ENCODE data around the gene PAPLN.

PAPLN gene

DNA sequence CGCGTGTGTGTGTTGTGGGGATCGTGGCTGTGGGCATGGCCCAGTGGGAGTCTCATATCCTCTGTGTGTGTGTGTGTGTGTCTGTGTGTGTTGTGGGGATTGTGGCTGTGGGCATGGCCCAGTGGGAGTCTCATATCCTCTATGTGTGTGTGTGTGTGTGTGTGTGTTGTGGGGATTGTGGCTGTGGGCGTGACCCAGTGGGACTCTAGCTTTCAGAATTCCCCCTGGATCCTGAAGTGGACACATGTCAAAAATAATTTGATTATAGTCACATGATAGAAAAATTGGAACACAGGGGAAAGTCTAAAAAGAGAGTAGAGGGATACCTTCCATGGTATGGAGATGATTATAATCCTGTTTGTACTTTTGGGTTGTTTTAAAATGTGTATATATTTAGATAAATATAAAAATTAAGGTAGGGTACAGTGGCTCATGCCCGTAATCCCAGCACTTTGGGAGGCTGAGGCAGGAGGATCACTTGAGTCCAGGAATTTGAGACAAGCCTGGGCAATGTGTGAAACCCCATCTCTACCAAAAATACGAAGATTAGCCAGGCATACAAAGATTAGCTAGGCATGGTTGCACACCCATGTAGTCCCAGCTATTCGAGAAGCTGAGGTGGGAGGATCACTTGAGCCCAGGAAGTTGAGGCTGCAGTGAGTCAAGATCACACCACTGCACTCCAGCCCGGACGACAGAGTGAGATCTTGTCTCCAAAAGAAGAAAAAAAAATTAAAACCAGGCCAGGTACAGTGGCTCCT is 11.0 kb downstream of the PAPLN start:
- DNase-seq, result no peak

DNA sequence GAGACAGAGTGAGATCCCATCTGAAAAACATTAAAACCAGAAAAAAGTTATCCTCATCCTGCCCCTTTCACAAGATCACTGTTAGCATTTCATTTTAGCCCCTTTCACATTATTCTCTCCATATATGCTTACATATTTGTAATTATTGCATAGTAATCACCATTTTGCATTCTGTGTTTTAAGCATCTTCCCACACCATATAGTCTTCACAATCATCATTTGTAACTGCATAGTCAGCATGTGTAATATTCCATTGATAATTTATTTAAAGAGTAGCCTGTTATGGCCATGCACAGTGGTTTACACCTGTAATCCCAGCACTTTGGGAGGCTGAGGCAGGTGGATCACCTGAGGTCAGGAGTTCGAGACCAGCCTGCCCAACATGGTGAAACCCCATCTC is 11.8 kb downstream of the PAPLN start:
- DNase-seq, result no peak

DNA sequence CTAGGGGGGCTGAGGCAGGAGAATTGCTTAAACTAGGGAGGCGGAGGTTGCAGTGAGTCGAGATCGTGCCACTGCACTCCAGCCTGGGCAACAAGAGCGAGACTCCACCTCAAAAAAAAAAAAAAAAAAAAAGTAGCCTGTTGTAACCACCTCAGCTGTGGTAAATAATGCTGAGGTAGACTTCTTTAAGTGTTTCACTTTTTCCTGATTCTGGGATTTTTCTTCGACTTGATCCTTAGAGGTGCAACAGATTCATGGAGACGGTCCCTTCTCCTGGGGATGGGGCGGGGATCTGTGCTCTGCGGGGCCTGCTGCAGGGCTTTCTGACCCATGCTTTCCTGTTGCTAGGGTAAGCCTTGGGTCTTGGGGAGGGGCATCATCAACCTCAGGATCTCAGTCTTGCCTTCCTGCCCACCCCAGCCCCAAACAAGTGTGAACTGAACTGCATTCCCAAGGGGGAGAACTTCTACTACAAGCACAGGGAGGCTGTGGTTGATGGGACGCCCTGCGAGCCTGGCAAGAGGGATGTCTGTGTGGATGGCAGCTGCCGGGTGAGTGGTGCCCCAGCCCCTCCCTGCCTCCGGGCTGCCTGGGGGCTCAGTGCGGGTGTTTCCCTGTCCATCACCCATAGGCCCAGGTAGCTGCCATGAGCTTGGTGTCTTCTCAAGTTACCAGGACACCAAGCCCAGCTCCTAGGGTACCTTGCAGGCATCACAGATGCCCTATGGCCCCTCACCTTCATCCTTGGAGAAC is 12.4 kb downstream of the PAPLN start:
- no peak for DNase-seq

DNA sequence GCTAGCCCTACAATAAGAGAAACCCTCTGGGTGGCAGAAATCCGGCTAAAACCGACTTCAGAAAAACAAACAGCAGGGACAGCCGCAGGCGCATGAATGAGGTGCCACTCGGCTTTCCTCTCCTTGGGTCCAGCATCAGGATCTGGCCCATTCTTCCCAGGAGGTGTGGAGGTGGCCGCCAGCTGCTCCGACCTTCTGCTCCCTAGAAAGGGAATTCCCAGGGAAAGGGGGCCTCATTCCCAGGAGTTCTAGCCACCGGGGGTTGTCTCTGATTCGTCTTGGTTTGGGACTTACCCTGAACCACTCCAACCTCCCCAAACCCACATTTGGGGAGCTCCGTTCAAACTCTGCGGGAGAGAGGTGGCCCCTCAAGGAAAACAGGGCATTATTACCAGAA is 13.0 kb downstream of the PAPLN start:
- DNase-seq, result no peak

DNA sequence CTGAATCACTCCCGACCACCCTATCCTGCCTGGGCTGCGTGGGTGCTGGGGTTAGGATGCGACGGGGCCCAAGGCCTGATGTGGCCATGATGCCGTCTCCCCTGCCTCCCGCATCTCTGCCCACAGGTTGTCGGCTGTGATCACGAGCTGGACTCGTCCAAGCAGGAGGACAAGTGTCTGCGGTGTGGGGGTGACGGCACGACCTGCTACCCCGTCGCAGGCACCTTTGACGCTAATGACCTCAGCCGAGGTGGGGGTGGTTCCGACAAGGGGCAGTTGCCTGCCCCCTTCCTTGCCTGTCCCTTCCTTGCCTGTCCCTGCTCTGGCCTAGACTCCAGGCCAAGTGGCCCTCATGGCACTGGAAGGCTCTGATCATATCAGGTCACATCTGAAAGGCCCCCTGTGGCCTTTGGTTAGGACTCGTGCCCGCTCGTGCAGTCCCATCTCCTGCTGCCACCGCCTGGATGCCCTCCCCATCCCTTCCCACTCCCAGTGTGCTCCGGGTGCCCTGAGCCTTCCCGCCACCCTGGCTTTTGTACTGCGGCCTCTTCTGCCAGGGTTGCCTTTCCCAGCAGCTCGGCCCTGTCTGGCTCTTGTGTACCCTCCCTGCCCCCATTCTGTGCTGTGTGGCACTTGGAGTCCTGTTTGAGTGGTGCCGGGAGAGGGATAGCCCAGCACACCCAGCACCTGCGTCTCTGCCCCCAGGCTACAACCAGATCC is 13.6 kb downstream of the PAPLN start:
- DNase-seq, result no peak

DNA sequence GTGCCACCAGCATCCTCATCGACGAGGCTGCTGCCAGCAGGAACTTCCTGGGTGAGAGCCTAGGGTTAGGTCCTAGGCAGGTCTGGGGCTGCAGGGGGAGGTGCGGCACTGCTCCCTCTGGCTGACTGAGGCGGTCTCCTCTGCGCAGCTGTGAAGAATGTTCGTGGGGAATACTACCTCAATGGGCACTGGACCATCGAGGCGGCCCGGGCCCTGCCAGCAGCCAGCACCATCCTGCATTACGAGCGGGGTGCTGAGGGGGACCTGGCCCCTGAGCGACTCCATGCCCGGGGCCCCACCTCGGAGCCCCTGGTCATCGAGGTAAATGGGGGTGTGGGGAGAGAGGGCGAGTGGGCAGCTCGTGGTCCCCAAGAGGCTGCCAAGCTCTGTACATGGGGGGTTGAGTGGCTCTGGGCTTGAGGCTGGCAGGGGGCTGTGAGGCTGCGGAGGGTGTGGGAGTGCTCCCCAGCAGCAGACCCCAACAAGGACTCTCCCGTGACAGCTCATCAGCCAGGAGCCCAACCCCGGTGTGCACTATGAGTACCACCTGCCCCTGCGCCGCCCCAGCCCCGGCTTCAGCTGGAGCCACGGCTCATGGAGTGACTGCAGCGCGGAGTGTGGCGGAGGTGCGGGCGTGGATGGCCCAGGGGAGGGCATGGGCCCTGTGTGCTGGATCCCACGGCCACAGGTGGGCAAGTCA is 14.4 kb downstream of the PAPLN start:
- DNase-seq, result no peak

DNA sequence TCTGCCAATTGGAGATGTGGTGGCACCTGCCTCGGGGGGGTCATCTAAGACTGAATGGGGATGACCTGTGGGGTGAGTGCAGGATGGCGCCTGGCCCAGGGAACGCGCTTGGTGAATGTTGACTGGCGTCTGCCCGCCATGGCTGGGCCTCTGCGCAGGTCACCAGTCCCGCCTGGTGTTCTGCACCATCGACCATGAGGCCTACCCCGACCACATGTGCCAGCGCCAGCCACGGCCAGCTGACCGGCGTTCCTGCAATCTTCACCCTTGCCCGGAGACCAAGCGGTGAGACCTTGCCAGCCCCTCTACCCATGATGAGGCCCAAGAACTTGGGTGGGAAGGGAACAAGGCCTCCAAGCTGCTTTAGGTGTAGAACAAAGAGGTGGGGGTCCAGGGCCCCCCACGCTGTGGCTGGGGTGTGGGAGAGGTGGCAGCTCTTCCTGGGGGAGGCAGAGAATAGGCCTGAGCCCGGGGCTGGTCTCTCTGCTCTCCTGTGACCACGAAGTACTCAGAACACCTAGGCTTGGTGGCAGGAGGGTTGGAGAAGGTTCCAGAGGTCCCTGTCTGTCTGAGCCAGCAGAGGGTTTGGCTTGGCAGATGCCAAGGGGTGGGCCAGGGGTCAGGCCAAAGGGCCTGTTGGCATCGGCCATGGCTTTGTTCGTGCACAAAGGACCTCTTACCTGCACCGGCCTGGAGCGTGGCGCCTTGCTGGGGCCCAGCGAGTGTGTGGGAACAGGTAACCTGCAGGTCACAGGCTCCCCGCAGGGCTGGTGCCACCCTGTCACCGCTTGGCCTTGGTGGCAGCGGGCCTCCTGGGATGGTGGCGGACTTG is 15.4 kb downstream of the PAPLN start:
- no peak for DNase-seq

DNA sequence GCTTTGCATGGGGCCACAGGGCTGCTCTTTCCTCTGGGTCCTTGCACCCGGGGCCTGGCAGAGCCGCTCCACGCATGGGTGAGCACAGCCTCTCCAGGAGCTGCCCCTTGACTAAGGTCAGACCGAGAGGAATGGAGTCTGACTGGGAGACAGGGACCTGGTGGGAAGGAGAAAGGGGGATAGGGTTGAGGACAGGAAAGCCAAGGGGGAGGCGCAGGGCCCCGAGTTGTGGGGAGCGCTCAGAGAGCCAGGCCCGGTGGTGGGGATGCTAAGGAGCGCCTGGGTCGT is 16.0 kb downstream of the PAPLN start:
- DNase-seq, result no peak

DNA sequence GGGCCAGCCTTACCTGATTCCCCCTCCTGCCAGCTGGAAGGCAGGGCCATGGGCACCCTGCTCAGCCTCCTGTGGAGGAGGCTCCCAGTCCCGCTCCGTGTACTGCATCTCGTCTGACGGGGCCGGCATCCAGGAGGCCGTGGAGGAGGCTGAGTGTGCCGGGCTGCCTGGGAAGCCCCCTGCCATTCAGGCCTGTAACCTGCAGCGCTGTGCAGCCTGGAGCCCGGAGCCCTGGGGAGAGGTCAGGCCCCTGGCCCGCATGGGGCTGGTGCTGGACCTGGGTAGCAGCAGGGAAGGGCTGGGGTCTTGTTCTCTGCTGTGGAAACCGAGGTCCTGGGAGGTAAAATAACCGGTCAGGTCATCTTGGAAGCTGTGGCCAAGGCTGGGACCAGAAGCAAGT is 16.4 kb downstream of the PAPLN start:
- DNase-seq, result no peak

DNA sequence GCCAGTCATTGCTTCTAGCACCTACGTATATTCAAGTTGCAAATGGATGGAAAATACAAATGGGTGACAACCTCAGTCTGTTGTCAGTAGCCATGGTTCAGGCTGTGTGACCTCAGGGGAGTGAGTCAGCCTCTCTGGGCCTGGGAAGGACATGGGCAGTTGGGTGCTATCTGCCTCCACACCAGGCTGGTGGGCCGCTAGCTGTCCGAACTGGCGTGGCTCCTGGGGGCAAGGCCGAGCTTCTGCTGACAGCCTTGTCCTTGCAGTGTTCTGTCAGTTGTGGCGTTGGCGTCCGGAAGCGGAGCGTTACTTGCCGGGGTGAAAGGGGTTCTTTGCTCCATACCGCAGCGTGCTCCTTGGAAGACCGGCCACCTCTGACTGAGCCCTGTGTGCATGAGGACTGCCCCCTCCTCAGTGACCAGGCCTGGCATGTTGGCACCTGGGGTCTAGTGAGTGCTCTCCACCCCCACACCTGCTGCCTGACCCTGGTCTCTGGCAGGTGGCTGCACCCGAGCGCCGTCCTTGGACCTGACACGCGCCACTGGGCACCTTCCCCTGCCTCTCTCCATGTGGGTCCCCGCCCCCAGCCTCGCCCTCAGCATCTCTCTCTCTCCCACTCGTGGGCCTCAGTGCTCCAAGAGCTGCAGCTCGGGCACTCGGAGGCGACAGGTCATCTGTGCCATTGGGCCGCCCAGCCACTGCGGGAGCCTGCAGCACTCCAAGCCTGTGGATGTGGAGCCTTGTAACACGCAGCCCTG is 17.1 kb downstream of the PAPLN start:
- DNase-seq, result no peak

DNA sequence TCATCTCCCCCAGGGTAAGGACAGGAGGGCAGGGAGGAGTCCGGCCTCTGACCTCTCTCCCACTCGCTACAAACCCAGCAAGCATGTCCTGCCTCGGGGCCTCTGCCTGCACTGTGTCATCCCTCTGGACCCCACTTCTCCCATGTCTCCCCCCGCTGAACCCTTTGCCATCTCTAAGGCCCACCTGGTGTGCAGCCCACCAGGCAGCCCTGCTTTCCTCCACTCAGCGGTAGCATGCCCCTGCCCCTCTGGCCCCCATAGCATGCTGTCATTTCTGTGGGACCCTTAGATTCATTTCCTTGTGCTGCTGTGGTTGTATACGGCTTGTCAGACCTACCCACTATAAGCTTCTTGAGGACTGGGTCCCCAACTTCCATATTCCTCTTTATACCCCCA is 17.7 kb downstream of the PAPLN start:
- no peak for DNase-seq

DNA sequence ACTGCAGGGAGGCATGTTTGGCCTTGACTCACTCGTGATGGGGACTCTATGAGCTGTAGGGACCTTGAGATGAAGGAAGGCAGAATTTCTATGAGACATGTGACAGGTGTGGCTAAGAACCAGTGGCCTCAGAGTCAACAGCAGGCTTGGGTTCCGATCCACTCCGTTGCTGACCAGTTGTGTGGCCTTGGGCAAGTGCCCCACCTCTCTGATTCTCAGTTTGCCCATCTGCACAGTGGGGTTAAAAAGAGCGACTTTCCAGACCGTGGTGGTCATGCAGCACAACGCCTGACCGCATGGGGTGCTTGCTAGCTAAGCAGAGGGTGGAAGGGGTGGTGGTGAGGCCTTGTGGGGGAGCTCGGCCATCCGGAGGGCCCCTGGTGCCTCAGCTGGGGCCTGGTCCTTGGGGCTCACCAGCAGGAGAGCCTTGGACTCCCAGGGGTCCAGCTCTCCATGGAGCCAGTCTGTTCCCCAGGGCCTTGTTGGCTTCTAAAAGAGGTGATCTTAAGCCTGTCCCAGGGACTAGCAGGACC is 18.5 kb downstream of the PAPLN start:
- DNase-seq, result no peak

DNA sequence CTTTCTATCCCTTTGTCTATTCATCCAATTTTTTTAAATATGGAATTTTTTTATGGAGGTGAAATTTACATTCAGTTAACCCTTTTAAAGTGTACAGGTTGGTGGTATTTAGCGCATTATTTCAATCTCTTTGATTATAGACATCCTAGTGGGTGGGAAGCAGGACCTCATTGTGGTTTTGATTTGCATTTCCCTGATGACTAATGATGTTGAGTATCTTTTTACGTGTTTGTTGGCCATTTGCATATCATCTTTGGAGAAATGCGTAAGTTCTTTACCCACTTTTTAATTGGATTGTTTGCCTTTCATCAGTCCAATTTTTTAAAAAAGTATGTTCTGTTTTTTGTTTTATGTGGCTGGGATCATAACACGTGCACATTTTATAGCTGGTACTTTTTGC is 20.8 kb downstream of the PAPLN start:
- DNase-seq, result no peak

DNA sequence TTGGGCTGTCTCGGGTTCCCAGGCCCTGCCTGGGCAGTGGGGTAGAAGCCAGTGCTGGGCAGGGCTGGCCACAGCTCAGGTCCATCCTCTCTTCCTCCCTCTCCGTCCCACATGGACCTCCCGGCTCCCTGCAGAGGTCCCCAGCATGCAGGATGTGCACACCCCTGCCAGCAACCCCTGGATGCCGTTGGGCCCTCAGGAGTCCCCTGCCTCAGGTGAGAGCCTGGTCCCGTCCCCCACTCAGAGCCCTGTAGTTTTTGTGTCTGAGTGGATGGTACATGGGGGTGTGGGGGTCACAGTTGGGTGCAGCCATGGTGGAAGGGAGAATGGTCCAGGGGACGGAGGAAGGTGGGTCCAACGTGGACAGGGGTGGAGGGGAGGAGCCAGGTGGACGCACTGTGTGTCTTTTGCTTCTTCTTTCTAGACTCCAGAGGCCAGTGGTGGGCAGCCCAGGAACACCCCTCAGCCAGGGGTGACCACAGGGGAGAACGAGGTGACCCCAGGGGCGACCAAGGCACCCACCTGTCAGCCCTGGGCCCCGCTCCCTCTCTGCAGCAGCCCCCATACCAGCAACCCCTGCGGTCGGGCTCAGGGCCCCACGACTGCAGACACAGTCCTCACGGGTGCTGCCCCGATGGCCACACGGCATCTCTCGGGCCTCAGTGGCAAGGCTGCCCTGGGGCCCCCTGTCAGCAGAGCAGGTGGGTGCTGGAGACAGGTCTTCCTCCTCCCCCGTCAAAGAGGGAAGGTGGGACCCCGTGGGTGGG is 21.7 kb downstream of the PAPLN start:
- DNase-seq, result no peak

DNA sequence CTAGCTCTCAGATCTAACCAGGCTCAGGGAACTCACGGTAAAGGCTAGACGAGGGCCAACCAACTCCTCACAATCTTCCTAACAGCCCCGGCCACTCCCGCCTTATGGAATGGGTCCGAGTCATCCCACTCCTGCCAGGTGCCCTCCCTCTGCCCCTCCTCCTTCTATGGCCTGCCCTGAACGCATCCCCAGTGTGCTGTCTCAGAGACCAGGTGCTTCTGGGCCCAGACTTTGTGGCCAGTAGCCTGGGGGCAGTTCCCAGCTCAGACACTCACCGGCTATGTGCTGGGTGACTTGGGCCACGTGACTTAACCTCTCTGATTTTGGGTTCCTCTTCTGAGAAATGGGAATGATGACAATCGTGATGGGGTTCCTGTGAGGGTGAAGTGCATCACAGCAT is 22.5 kb downstream of the PAPLN start:
- DNase-seq, result no peak

DNA sequence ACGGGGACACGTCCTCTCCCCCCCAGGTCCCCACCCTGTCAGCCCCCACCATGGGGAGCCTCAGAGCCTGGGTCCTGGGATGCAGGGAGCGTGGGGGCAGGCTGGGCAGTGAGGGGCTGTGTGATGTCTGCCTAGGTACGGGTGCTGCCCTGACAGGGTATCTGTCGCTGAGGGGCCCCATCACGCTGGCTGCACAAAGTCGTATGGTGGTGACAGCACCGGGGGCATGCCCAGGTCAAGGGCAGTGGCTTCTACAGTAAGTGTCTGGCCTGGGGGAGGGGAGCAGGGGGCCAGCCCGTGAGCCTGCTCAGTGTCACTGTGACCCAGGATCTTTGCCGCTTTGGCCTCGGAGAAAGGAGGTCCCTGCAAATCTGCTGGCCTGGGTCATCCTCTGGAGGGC is 23.3 kb downstream of the PAPLN start:
- no peak for DNase-seq

DNA sequence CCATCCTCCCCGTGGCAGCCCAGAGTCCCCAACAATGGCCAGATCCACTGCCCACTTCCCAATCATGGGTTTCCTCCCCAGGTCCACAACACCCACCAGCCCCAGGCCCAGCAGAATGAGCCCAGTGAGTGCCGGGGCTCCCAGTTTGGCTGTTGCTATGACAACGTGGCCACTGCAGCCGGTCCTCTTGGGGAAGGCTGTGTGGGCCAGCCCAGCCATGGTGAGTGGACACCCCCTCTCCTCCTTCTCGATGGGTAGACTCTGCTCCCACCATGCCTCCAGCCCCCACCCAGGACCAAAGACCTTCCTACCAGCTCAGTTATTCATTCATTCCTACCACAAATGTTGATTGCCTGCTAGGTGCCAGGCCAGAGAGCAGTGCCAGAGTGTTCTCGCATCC is 23.8 kb downstream of the PAPLN start:
- DNase-seq, result no peak

DNA sequence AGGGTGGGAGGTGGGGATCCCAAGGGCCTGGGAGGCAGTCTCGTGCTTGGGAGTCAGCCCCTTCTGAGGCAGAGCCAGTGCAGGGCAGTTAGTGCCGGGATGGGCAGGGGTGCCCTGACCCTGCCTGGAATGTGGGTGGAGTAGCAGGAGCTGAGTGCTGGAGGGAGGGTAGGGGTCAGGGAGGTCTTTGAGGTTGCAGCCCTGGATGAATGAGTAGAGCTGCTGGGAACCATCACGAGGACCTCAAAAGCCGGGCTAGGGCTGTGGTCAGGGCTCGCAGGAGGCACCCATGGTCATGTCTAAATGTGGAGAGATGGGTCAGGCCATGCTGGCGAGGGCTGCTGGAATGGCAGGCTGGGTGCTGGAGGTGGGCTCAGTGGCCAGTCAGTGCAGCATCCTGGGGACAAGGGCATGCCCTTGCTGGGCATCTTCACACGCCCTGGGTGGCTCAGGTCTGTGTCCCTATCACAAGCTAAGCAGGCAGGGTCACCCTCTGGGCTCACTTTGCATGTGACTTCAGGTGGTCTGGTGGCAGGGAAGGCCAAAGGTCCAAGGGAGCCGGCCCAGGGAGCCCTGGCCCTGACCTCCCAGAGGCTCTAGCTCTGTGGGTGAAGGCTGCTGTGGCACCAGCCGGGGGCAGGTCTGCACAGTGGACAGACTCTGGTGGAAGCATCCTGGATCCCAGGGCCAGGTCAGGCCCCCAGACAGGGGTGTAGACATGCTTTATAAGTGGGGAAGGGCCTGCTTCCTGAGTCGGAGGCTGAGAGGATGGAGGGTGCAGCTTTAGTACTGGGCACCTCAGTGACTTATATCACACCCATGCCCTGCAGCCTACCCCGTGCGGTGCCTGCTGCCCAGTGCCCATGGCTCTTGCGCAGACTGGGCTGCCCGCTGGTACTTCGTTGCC is 24.5 kb downstream of the PAPLN start:
- no peak for DNase-seq

DNA sequence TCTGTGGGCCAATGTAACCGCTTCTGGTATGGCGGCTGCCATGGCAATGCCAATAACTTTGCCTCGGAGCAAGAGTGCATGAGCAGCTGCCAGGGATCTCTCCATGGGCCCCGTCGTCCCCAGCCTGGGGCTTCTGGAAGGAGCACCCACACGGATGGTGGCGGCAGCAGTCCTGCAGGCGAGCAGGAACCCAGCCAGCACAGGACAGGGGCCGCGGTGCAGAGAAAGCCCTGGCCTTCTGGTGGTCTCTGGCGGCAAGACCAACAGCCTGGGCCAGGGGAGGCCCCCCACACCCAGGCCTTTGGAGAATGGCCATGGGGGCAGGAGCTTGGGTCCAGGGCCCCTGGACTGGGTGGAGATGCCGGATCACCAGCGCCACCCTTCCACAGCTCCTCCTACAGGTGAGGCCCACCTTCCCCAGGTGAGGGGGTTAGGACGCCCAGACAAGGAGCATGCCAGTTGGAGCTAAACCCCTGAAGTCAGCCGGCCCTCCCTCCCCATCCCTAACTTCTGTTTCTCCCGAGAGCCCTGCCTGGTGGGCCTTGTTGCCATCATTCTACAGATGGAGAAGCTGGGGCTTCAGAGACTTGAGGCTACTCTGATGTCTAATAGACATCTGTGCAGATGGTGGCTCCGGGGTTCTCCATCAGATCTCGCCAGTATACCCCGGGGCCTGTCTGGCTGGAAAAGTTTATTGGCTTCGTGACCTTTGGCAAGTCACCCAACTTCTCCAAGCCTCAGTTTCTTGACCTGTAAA is 25.3 kb downstream of the PAPLN start:
- no peak for DNase-seq
